ENCODE results near the gene EFCC1. TPM values are rescaled to one million over a fixed set of nuclear protein-coding genes. Genes with fewer than 3 reads are reported as not detected.
A peak's percentile ranks its signal among the peaks of the same experiment; 100 is the strongest.

Gene EFCC1
- total and polyA plus RNA-seq, 3 donors from 2014 or later, result 2.6 to 2.9 (median 2.8) TPM

GRCh38 chr3:129015388-129016105, 14.4 kb downstream of the EFCC1 start:
- Histone ChIP-seq H3K36me3 (ENCODE audit: low read depth, missing control alignments) (no peaks in the 10 kb centered on the region), H3K4me1 (no peaks in the 10 kb centered on the region), H3K9me3 (no peaks in the 10 kb centered on the region), H3K27me3 (no peaks in the 10 kb centered on the region), H3K27ac (no peak overlapping the region), H3K4me3 (no peak overlapping the region)
- no peak for DNase-seq
- intact Hi-C loops (cut with DNase I; ENCODE audit: low total_unique reads), result no loop called here
- 72 to 80% methylated on average over 13 to 19 of the region's 19 CpGs for WGBS, 2 donors
- TF ChIP-seq POLR2A (IDR thresholded peaks at IDR 0.05) (no peak), CTCF (IDR thresholded peaks at IDR 0.05) (no peak)

- 64 to 83% methylated on average over 4 to 6 of the region's 6 CpGs for WGBS, 2 donors
- Histone ChIP-seq H3K4me3 (no peak overlapping the region), H3K27ac (no peak overlapping the region), H3K4me1 (no peaks in the 10 kb centered on the region), H3K36me3 (ENCODE audit: low read depth, missing control alignments) (no peaks in the 10 kb centered on the region), H3K9me3 (no peaks in the 10 kb centered on the region), H3K27me3 (no peaks in the 10 kb centered on the region)
- intact Hi-C loops (cut with DNase I; ENCODE audit: low total_unique reads), result no loop called here
- DNase-seq, result no peak
- no peak for TF ChIP-seq CTCF (IDR thresholded peaks at IDR 0.05)
- no peak for TF ChIP-seq POLR2A (IDR thresholded peaks at IDR 0.05)
Measured at GRCh38 chr3:129016356-129016719, 15.2 kb downstream of the EFCC1 start.

DNA sequence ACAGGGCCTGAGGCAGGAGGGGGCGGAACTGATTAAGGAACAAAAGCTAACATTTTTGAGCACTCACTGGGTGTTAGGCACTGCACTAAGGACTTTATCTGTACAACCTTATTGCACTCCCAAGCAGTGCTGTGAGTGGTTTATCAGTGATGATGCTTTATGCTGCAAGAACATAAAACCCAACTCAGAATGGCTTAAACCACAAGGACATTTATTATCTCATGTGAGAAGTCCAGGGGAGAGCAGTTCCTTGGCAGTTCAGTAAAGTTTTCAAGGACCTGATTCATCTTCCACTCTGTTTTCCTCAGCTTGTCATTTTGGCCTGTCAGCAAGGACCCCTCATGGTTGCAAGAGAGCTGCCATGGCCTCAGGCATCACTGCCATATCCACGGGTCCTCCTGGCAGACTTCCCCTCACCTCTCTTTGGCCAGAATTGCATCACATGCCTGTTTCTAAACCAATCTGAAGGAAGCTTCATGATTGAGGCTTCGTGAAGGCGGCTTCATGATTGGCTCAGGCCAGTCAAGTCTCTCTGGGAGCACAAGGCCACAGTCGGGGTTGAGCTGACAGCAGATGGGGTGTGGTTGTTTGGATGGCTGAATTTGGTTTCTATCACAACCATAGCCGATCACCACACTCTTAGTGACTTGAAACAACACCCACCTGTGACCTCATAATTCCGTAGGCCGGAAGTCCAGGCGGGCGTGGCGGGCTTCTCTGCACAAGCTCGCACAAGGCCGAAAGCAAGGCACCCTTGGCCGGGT, 15.8 kb downstream of the EFCC1 start:
- no peak for DNase-seq
- H3K4me1 ChIP-seq, result peaks cover 1% of the 10 kb centered on the region
- TF ChIP-seq POLR2A (IDR thresholded peaks at IDR 0.05), result no peak
- no peak for TF ChIP-seq CTCF (IDR thresholded peaks at IDR 0.05)
- no peaks in the 10 kb centered on the region for H3K36me3 ChIP-seq (ENCODE audit: low read depth, missing control alignments)
- 75 to 78% methylated on average over 9 to 14 of the region's 14 CpGs for WGBS, 2 donors
- peak overlapping the region in 1 of 2 donors; percentile 30 for H3K27ac ChIP-seq
- no peaks in the 10 kb centered on the region for H3K9me3 ChIP-seq
- H3K4me3 ChIP-seq, result no peak overlapping the region
- intact Hi-C loops (cut with DNase I; ENCODE audit: low total_unique reads), result no loop called here
- no peaks in the 10 kb centered on the region for H3K27me3 ChIP-seq

- no peak for TF ChIP-seq POLR2A (IDR thresholded peaks at IDR 0.05)
- TF ChIP-seq CTCF (IDR thresholded peaks at IDR 0.05), result no peak
- Histone ChIP-seq H3K27me3 (no peaks in the 10 kb centered on the region), H3K36me3 (ENCODE audit: low read depth, missing control alignments) (no peaks in the 10 kb centered on the region), H3K27ac (peak overlapping the region in 1 of 2 donors; percentile 30), H3K4me1 (peaks cover 6% of the 10 kb centered on the region), H3K9me3 (no peaks in the 10 kb centered on the region), H3K4me3 (no peak overlapping the region)
- intact Hi-C loops (cut with DNase I; ENCODE audit: low total_unique reads), result no loop called here
- DNase-seq, result no peak
- 62 to 74% methylated on average over 7 of the region's 7 CpGs for WGBS, 2 donors
Measured at GRCh38 chr3:129017484-129017899, 16.4 kb downstream of the EFCC1 start.
